GM23338 (cell line): ENCODE data around the gene COX4I1. TPM values are rescaled to one million over a fixed set of nuclear protein-coding genes. Genes with fewer than 3 reads are reported as not detected.

Experiments used
- ATAC-seq: fragments of 200-7000 bp; cut with Tn5 transposase; 3 replicates; pipeline ENCODE4 v1.9.1; 2020
- DNase-seq: peaks from one replicate; pipeline ENCODE4 v3.0.0-alpha.2; 2015; ENCODE audit warnings: low spot score
- H2AFZ ChIP-seq: fragments of 200-600 bp; sonication (generic); 2 replicates; pipeline ENCODE4 v1.8.0; 2016; ENCODE audit warnings: antibody characterized with exemption, mild to moderate bottlenecking, moderate library complexity
- H3F3A ChIP-seq: fragments of 200-600 bp; sonication (generic); replicated peaks from 2 replicates; pipeline ENCODE4 v1.8.0; 2017; ENCODE audit warnings: antibody characterized with exemption, mixed run types, low read depth
- H3K27ac ChIP-seq: fragments of 200-600 bp; sonication (generic); 2 replicates; pipeline ENCODE4 v1.6.1; 2016; ENCODE audit warnings: low read depth
- H3K27me3 ChIP-seq: fragments of 200-600 bp; sonication (generic); 2 replicates; pipeline ENCODE4 v1.8.0; 2016; ENCODE audit warnings: mild to moderate bottlenecking, mixed run types, moderate library complexity; ENCODE audit not compliant: insufficient read depth
- H3K36me3 ChIP-seq: fragments of 200-600 bp; sonication (generic); 2 replicates; pipeline ENCODE4 v1.8.0; 2016; ENCODE audit warnings: mild to moderate bottlenecking; ENCODE audit not compliant: insufficient read depth
- H3K4me1 ChIP-seq: fragments of 200-600 bp; sonication (generic); 2 replicates; pipeline ENCODE4 v1.8.0; 2016; ENCODE audit warnings: mild to moderate bottlenecking, moderate library complexity; ENCODE audit not compliant: insufficient read depth
- H3K4me2 ChIP-seq: fragments of 200-600 bp; sonication (generic); 2 replicates; pipeline ENCODE4 v1.7.1; 2017; ENCODE audit warnings: mixed run types
- H3K4me3 ChIP-seq: fragments of 200-600 bp; sonication (generic); 2 replicates; pipeline ENCODE4 v1.6.1; 2016; ENCODE audit warnings: mixed run types
- H3K79me2 ChIP-seq: fragments of 200-600 bp; sonication (generic); replicated peaks from 2 replicates; pipeline ENCODE4 v1.8.0; 2017; ENCODE audit warnings: mild to moderate bottlenecking; ENCODE audit not compliant: insufficient read depth
- H3K9me2 ChIP-seq: fragments of 200-600 bp; sonication (generic); 2 replicates; pipeline ENCODE4 v1.8.0; 2017; ENCODE audit not compliant: insufficient read depth
- H4K20me1 ChIP-seq: fragments of 200-600 bp; sonication (generic); replicated peaks from 2 replicates; pipeline ENCODE4 v1.8.0; 2017; ENCODE audit warnings: mild to moderate bottlenecking; ENCODE audit not compliant: insufficient read depth
- H3K27ac Mint-ChIP-seq: 2 replicates; pipeline ENCODE4 v1.8.0; 2020; ENCODE audit warnings: inconsistent platforms, mild to moderate bottlenecking, moderate library complexity, mixed read lengths
- H3K27me3 Mint-ChIP-seq: 3 replicates; pipeline ENCODE4 v1.8.0; 2022; ENCODE audit warnings: low read depth, mild to moderate bottlenecking, moderate library complexity, mixed read lengths, inconsistent platforms; ENCODE audit not compliant: insufficient read depth, poor library complexity
- H3K36me3 Mint-ChIP-seq: 3 replicates; pipeline ENCODE4 v1.8.0; 2021; ENCODE audit warnings: low read depth, mild to moderate bottlenecking, inconsistent platforms, moderate library complexity, mixed read lengths
- H3K4me1 Mint-ChIP-seq: 3 replicates; pipeline ENCODE4 v1.8.0; 2020; ENCODE audit warnings: mild to moderate bottlenecking, inconsistent platforms, mixed read lengths
- H3K4me3 Mint-ChIP-seq: 3 replicates; pipeline ENCODE4 v1.8.0; 2021; ENCODE audit warnings: moderate library complexity, mild to moderate bottlenecking, inconsistent platforms, mixed read lengths
- H3K9me3 Mint-ChIP-seq: 3 replicates; pipeline ENCODE4 v1.8.0; 2020; ENCODE audit warnings: moderate library complexity, mild to moderate bottlenecking, inconsistent platforms, mixed read lengths
- CREB1 ChIP-seq: fragments of 250-450 bp; sonication (Bioruptor Pico); IDR thresholded peaks from 2 replicates; pipeline ENCODE4 v1.5.0; 2020; ENCODE audit warnings: low read depth, mild to moderate bottlenecking, moderate library complexity
- ETS1 ChIP-seq: IDR thresholded peaks from 2 replicates; pipeline ENCODE4 v1.6.1; 2016; ENCODE audit warnings: antibody characterized with exemption
- EZH2 ChIP-seq: fragments of 200-600 bp; sonication (generic); IDR thresholded peaks from one replicate; pipeline ENCODE4 v1.8.0; 2017; ENCODE audit warnings: antibody characterized with exemption, mild to moderate bottlenecking, low read depth; ENCODE audit not compliant: unreplicated experiment
- JUNB ChIP-seq: IDR thresholded peaks from one replicate; pipeline ENCODE4 v1.6.1; 2016; ENCODE audit warnings: antibody characterized with exemption; ENCODE audit not compliant: unreplicated experiment
- NANOG ChIP-seq: IDR thresholded peaks from 2 replicates; pipeline ENCODE4 v1.6.1; 2016; ENCODE audit warnings: antibody characterized with exemption, borderline replicate concordance
- POLR2AphosphoS5 ChIP-seq: IDR thresholded peaks from 2 replicates; pipeline ENCODE4 v1.6.1; 2016; ENCODE audit warnings: antibody characterized with exemption, low read depth
- STAT1 ChIP-seq: IDR thresholded peaks from one replicate; pipeline ENCODE4 v1.6.1; 2016; ENCODE audit warnings: antibody characterized with exemption; ENCODE audit not compliant: unreplicated experiment
- ZNF331 ChIP-seq: fragments of 250-450 bp; sonication (Bioruptor Pico); IDR thresholded peaks from 2 replicates; pipeline ENCODE4 v1.5.0; 2020; ENCODE audit warnings: low read depth, mild to moderate bottlenecking, moderate library complexity
- polyA plus RNA-seq: library from polyadenylated mRNA; unstranded; fragments of >200 nt; fragmentation: Nextera tagmentation; extraction: Ambion mirVana; gene quantifications from 2 replicates; pipeline ENCODE4 v1.2.1, GENCODE V29; 2016
- total RNA-seq: library from RNA; depleted of rRNA; stranded (reverse); fragments of >200 nt; shearing (Covaris generic); gene quantifications from 2 replicates; pipeline ENCODE4 v1.2.3, GENCODE V29; 2014
- TF ChIP-seq, protein P1 (sequence below): IDR thresholded peaks from one replicate; pipeline ENCODE4 v1.6.1; 2018; ENCODE audit warnings: antibody characterized with exemption; ENCODE audit not compliant: unreplicated experiment
- TF ChIP-seq, protein P2 (sequence below), 2 experiments: fragments of 200-600 bp in 1 of 2; sonication (generic) in 1 of 2; conservative IDR thresholded peaks; 2 replicates each; pipeline versions ENCODE4 v1.5.1 to v1.6.1; 2016 to 2017; ENCODE audit warnings: antibody characterized with exemption in 2 of 2, low read depth in 2 of 2, mild to moderate bottlenecking in 2 of 2, moderate library complexity in 1 of 2
- TF ChIP-seq, protein P3 (sequence below): fragments of 250-450 bp; sonication (Bioruptor Pico); IDR thresholded peaks from 2 replicates; pipeline ENCODE4 v1.5.0; 2020; ENCODE audit warnings: mild to moderate bottlenecking, moderate library complexity

The COX4I1 gene
- total and polyA plus RNA-seq, 2 experiments from 2014 or later: 329 to 1,008 TPM

DNA sequence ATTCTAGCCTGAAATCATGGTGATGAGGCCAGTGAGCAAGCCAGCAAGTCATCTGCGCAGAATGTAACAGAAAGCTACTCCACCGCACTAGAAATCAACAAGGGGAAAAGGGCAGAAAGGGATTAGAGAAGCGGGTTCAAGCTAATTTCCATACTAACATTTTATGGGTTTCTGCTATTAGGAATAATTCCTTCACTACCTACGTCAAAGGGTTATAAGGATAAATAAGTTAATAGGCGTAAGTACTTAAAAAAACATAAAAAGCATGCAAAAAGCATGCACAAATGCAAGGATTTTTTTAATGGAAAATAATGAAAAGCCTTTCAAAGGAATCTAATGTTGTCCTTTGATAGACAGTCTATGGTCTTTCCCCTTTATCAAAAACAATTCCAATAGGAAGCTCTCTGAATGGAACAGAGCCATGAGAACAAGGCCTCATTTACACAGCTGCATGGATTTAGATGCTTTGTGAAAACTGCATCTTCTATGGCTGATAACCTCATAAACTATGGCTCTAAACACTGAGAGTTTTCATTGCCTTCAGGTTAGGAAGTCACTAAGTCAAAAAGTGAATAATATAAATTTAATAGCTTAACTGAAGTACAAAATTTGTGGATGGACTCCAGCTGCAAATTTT lies 5.7 kb upstream of the COX4I1 start:
- no peaks in the 10 kb centered on the region for H3F3A ChIP-seq
- DNase-seq: no peak
- Mint-ChIP-seq H3K27ac (no peak overlapping the region), H3K27me3 (peaks cover 7% of the 10 kb centered on the region), H3K4me1 (peaks cover 12% of the 10 kb centered on the region), H3K9me3 (peaks cover 2% of the 10 kb centered on the region; the same call in 1 of the 3 replicates), H3K36me3 (peaks cover 73% of the 10 kb centered on the region), H3K4me3 (no peak overlapping the region)
- H2AFZ ChIP-seq: no peak overlapping the region
- TF ChIP-seq, protein P1, sequence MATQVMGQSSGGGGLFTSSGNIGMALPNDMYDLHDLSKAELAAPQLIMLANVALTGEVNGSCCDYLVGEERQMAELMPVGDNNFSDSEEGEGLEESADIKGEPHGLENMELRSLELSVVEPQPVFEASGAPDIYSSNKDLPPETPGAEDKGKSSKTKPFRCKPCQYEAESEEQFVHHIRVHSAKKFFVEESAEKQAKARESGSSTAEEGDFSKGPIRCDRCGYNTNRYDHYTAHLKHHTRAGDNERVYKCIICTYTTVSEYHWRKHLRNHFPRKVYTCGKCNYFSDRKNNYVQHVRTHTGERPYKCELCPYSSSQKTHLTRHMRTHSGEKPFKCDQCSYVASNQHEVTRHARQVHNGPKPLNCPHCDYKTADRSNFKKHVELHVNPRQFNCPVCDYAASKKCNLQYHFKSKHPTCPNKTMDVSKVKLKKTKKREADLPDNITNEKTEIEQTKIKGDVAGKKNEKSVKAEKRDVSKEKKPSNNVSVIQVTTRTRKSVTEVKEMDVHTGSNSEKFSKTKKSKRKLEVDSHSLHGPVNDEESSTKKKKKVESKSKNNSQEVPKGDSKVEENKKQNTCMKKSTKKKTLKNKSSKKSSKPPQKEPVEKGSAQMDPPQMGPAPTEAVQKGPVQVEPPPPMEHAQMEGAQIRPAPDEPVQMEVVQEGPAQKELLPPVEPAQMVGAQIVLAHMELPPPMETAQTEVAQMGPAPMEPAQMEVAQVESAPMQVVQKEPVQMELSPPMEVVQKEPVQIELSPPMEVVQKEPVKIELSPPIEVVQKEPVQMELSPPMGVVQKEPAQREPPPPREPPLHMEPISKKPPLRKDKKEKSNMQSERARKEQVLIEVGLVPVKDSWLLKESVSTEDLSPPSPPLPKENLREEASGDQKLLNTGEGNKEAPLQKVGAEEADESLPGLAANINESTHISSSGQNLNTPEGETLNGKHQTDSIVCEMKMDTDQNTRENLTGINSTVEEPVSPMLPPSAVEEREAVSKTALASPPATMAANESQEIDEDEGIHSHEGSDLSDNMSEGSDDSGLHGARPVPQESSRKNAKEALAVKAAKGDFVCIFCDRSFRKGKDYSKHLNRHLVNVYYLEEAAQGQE: no peak
- TF ChIP-seq ETS1 (no peak), CREB1 (CRISPR knock-in tag) (no peak), ZNF331 (CRISPR knock-in tag) (no peak), JUNB (no peak), NANOG (no peak), POLR2AphosphoS5 (no peak), EZH2 (no peak), STAT1 (no peak)
- TF ChIP-seq, protein P2, sequence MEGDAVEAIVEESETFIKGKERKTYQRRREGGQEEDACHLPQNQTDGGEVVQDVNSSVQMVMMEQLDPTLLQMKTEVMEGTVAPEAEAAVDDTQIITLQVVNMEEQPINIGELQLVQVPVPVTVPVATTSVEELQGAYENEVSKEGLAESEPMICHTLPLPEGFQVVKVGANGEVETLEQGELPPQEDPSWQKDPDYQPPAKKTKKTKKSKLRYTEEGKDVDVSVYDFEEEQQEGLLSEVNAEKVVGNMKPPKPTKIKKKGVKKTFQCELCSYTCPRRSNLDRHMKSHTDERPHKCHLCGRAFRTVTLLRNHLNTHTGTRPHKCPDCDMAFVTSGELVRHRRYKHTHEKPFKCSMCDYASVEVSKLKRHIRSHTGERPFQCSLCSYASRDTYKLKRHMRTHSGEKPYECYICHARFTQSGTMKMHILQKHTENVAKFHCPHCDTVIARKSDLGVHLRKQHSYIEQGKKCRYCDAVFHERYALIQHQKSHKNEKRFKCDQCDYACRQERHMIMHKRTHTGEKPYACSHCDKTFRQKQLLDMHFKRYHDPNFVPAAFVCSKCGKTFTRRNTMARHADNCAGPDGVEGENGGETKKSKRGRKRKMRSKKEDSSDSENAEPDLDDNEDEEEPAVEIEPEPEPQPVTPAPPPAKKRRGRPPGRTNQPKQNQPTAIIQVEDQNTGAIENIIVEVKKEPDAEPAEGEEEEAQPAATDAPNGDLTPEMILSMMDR (conservative IDR thresholded peaks at IDR 0.05; ENCODE audit: low read depth in 2 of 2): no peak
- TF ChIP-seq, protein P3, sequence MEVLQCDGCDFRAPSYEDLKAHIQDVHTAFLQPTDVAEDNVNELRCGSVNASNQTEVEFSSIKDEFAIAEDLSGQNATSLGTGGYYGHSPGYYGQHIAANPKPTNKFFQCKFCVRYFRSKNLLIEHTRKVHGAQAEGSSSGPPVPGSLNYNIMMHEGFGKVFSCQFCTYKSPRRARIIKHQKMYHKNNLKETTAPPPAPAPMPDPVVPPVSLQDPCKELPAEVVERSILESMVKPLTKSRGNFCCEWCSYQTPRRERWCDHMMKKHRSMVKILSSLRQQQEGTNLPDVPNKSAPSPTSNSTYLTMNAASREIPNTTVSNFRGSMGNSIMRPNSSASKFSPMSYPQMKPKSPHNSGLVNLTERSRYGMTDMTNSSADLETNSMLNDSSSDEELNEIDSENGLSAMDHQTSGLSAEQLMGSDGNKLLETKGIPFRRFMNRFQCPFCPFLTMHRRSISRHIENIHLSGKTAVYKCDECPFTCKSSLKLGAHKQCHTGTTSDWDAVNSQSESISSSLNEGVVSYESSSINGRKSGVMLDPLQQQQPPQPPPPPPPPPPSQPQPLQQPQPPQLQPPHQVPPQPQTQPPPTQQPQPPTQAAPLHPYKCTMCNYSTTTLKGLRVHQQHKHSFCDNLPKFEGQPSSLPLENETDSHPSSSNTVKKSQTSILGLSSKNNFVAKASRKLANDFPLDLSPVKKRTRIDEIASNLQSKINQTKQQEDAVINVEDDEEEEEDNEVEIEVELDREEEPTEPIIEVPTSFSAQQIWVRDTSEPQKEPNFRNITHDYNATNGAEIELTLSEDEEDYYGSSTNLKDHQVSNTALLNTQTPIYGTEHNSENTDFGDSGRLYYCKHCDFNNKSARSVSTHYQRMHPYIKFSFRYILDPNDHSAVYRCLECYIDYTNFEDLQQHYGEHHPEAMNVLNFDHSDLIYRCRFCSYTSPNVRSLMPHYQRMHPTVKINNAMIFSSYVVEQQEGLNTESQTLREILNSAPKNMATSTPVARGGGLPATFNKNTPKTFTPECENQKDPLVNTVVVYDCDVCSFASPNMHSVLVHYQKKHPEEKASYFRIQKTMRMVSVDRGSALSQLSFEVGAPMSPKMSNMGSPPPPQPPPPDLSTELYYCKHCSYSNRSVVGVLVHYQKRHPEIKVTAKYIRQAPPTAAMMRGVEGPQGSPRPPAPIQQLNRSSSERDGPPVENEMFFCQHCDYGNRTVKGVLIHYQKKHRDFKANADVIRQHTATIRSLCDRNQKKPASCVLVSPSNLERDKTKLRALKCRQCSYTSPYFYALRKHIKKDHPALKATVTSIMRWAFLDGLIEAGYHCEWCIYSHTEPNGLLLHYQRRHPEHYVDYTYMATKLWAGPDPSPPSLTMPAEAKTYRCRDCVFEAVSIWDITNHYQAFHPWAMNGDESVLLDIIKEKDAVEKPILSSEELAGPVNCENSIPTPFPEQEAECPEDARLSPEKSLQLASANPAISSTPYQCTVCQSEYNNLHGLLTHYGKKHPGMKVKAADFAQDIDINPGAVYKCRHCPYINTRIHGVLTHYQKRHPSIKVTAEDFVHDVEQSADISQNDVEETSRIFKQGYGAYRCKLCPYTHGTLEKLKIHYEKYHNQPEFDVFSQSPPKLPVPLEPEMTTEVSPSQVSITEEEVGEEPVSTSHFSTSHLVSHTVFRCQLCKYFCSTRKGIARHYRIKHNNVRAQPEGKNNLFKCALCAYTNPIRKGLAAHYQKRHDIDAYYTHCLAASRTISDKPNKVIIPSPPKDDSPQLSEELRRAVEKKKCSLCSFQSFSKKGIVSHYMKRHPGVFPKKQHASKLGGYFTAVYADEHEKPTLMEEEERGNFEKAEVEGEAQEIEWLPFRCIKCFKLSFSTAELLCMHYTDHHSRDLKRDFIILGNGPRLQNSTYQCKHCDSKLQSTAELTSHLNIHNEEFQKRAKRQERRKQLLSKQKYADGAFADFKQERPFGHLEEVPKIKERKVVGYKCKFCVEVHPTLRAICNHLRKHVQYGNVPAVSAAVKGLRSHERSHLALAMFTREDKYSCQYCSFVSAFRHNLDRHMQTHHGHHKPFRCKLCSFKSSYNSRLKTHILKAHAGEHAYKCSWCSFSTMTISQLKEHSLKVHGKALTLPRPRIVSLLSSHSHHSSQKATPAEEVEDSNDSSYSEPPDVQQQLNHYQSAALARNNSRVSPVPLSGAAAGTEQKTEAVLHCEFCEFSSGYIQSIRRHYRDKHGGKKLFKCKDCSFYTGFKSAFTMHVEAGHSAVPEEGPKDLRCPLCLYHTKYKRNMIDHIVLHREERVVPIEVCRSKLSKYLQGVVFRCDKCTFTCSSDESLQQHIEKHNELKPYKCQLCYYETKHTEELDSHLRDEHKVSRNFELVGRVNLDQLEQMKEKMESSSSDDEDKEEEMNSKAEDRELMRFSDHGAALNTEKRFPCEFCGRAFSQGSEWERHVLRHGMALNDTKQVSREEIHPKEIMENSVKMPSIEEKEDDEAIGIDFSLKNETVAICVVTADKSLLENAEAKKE (CRISPR knock-in tag): no peak
- H3K27me3 ChIP-seq: no peaks in the 10 kb centered on the region
- no peaks in the 10 kb centered on the region for H3K9me2 ChIP-seq
- no peak overlapping the region for H3K27ac ChIP-seq
- 0 out of 2 replicates have a peak, but pooled peaks cover 9% of the 10 kb centered on the region for H3K36me3 ChIP-seq
- no peak overlapping the region for H3K4me3 ChIP-seq
- H3K4me1 ChIP-seq: no peaks in the 10 kb centered on the region; the same call in 1 of the 2 replicates
- ATAC-seq: no peak
- H3K4me2 ChIP-seq: no peak overlapping the region
- peaks cover 55% of the 10 kb centered on the region for H4K20me1 ChIP-seq
- H3K79me2 ChIP-seq: peaks cover 100% of the 10 kb centered on the region
